WTC11 (cell line): ENCODE data around the gene CNTNAP2. TPM values are rescaled to one million over a fixed set of nuclear protein-coding genes. Genes with fewer than 3 reads are reported as not detected.

ENCODE experiments used
- ATAC-seq: fragments of 200-7000 bp; cut with Tn5 transposase; 2 replicates; pipeline ENCODE4 v1.10.0; 2021; ENCODE audit warnings: mild to moderate bottlenecking, moderate library complexity
- CTCF ChIA-PET: fragments of 300-600 bp; sonication (Branson Sonifier 250); formaldehyde crosslinking; loops from one replicate; lab custom pipeline; 2021; ENCODE audit warnings: antibody characterized with exemption; lab: Charles Lee
- POLR2A ChIA-PET: fragments of 350-600 bp; sonication (Branson Sonifier 250); formaldehyde crosslinking; loops from one replicate; lab custom pipeline; 2021; ENCODE audit warnings: antibody characterized with exemption; lab: Charles Lee
- DNase-seq: peaks from one replicate; pipeline ENCODE4 v3.0.0; 2021; ENCODE audit warnings: low spot score
- H3K27ac Mint-ChIP-seq: 2 replicates; pipeline ENCODE4 v1.8.0; 2021; ENCODE audit warnings: mixed read lengths
- H3K27me3 Mint-ChIP-seq: 2 replicates; pipeline ENCODE4 v1.8.0; 2021; ENCODE audit warnings: low read depth, mild to moderate bottlenecking, moderate library complexity, mixed read lengths
- H3K36me3 Mint-ChIP-seq: 2 replicates; pipeline ENCODE4 v1.8.0; 2021; ENCODE audit warnings: mixed read lengths
- H3K4me1 Mint-ChIP-seq: 2 replicates; pipeline ENCODE4 v1.8.0; 2022; ENCODE audit warnings: mixed read lengths
- H3K4me3 Mint-ChIP-seq: 2 replicates; pipeline ENCODE4 v1.8.0; 2021; ENCODE audit warnings: mild to moderate bottlenecking, moderate library complexity, mixed read lengths
- H3K9me3 Mint-ChIP-seq: 2 replicates; pipeline ENCODE4 v1.8.0; 2021; ENCODE audit warnings: mixed read lengths
- ATF2 ChIP-seq: sonication (generic); formaldehyde crosslinking; IDR thresholded peaks from 2 replicates; pipeline ENCODE4 v1.8.1; 2022; ENCODE audit warnings: low read depth, missing genetic modification reagents, borderline replicate concordance
- ATF3 ChIP-seq: sonication (generic); formaldehyde crosslinking; conservative IDR thresholded peaks from 2 replicates; pipeline ENCODE4 v1.8.1; 2022; ENCODE audit warnings: mild to moderate bottlenecking, missing genetic modification reagents
- GRHL2 ChIP-seq: fragments of 250-450 bp; sonication (Bioruptor Pico); IDR thresholded peaks from 2 replicates; pipeline ENCODE4 v1.8.0; 2022; ENCODE audit warnings: mild to moderate bottlenecking, moderate library complexity; ENCODE audit not compliant: insufficient replicate concordance, severe bottlenecking
- NFE2L1 ChIP-seq: sonication (generic); formaldehyde crosslinking; IDR thresholded peaks from 2 replicates; pipeline ENCODE4 v1.8.1; 2023; ENCODE audit warnings: missing genetic modification reagents
- SMAD4 ChIP-seq: sonication (generic); formaldehyde crosslinking; IDR thresholded peaks from 2 replicates; pipeline ENCODE4 v1.8.0; 2022; ENCODE audit warnings: mild to moderate bottlenecking, missing genetic modification reagents
- TP53 ChIP-seq: sonication (generic); formaldehyde crosslinking; IDR thresholded peaks from 2 replicates; pipeline ENCODE4 v1.8.1; 2023; ENCODE audit warnings: mild to moderate bottlenecking, missing genetic modification reagents
- USF1 ChIP-seq: sonication (generic); formaldehyde crosslinking; IDR thresholded peaks from 2 replicates; pipeline ENCODE4 v1.8.0; 2022; ENCODE audit warnings: mild to moderate bottlenecking, missing genetic modification reagents
- total RNA-seq: library from RNA; stranded (reverse); gene quantifications from 3 replicates; pipeline ENCODE4 v1.2.3, GENCODE V29; 2021
- TF ChIP-seq, protein P1 (sequence below): sonication (generic); formaldehyde crosslinking; IDR thresholded peaks from 2 replicates; pipeline ENCODE4 v1.8.1; 2023; ENCODE audit warnings: mild to moderate bottlenecking, missing genetic modification reagents, moderate library complexity
- TF ChIP-seq, protein P2 (sequence below): sonication (generic); formaldehyde crosslinking; IDR thresholded peaks from 2 replicates; pipeline ENCODE4 v1.8.0; 2022; ENCODE audit warnings: missing genetic modification reagents
- TF ChIP-seq, protein P3 (sequence below): sonication (generic); formaldehyde crosslinking; IDR thresholded peaks from 2 replicates; pipeline ENCODE4 v1.8.0; 2022; ENCODE audit warnings: mild to moderate bottlenecking, missing genetic modification reagents
- TF ChIP-seq, protein P4 (sequence below): fragments of 250-450 bp; sonication (Bioruptor Pico); conservative IDR thresholded peaks from 2 replicates; pipeline ENCODE4 v1.9.0; 2021; ENCODE audit warnings: mild to moderate bottlenecking
- TF ChIP-seq, protein P5 (sequence below): sonication (generic); formaldehyde crosslinking; IDR thresholded peaks from 2 replicates; pipeline ENCODE4 v1.8.1; 2023; ENCODE audit warnings: mild to moderate bottlenecking, missing genetic modification reagents

The CNTNAP2 gene
- total RNA-seq, 1 experiment from 2014 or later = 63.8 TPM

DNA sequence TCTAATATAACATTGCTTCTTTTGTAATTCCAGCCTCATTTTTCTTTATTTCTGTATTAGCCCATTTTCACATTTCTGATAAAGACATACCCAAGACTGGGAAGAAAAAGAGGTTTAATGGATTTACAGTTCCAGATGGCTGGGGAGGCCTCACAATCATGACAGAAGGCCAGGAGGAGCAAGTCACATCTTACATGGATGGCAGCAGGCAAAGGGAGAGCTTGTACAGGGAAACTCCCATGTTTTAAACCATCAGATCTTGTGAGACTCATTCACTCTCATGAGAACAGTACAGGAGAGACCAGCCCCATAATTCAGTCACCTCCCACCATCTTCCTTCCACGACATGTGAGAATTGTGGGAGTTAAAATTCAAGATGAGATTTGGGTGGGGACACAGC lies 510.3 kb downstream of the CNTNAP2 start:
- TF ChIP-seq USF1 (CRISPR knock-in tag) (no peak), TP53 (no peak), SMAD4 (CRISPR knock-in tag) (no peak), ATF3 (CRISPR knock-in tag) (no peak), ATF2 (CRISPR knock-in tag) (no peak), GRHL2 (no peak), NFE2L1 (CRISPR knock-in tag) (no peak)
- TF ChIP-seq, protein P1, sequence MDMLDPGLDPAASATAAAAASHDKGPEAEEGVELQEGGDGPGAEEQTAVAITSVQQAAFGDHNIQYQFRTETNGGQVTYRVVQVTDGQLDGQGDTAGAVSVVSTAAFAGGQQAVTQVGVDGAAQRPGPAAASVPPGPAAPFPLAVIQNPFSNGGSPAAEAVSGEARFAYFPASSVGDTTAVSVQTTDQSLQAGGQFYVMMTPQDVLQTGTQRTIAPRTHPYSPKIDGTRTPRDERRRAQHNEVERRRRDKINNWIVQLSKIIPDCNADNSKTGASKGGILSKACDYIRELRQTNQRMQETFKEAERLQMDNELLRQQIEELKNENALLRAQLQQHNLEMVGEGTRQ = no peak
- TF ChIP-seq, protein P2, sequence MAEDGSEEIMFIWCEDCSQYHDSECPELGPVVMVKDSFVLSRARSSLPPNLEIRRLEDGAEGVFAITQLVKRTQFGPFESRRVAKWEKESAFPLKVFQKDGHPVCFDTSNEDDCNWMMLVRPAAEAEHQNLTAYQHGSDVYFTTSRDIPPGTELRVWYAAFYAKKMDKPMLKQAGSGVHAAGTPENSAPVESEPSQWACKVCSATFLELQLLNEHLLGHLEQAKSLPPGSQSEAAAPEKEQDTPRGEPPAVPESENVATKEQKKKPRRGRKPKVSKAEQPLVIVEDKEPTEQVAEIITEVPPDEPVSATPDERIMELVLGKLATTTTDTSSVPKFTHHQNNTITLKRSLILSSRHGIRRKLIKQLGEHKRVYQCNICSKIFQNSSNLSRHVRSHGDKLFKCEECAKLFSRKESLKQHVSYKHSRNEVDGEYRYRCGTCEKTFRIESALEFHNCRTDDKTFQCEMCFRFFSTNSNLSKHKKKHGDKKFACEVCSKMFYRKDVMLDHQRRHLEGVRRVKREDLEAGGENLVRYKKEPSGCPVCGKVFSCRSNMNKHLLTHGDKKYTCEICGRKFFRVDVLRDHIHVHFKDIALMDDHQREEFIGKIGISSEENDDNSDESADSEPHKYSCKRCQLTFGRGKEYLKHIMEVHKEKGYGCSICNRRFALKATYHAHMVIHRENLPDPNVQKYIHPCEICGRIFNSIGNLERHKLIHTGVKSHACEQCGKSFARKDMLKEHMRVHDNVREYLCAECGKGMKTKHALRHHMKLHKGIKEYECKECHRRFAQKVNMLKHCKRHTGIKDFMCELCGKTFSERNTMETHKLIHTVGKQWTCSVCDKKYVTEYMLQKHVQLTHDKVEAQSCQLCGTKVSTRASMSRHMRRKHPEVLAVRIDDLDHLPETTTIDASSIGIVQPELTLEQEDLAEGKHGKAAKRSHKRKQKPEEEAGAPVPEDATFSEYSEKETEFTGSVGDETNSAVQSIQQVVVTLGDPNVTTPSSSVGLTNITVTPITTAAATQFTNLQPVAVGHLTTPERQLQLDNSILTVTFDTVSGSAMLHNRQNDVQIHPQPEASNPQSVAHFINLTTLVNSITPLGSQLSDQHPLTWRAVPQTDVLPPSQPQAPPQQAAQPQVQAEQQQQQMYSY (CRISPR knock-in tag) = no peak
- TF ChIP-seq, protein P3, sequence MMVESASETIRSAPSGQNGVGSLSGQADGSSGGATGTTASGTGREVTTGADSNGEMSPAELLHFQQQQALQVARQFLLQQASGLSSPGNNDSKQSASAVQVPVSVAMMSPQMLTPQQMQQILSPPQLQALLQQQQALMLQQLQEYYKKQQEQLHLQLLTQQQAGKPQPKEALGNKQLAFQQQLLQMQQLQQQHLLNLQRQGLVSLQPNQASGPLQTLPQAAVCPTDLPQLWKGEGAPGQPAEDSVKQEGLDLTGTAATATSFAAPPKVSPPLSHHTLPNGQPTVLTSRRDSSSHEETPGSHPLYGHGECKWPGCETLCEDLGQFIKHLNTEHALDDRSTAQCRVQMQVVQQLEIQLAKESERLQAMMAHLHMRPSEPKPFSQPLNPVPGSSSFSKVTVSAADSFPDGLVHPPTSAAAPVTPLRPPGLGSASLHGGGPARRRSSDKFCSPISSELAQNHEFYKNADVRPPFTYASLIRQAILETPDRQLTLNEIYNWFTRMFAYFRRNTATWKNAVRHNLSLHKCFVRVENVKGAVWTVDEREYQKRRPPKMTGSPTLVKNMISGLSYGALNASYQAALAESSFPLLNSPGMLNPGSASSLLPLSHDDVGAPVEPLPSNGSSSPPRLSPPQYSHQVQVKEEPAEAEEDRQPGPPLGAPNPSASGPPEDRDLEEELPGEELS (CRISPR knock-in tag) = no peak
- TF ChIP-seq, protein P4, sequence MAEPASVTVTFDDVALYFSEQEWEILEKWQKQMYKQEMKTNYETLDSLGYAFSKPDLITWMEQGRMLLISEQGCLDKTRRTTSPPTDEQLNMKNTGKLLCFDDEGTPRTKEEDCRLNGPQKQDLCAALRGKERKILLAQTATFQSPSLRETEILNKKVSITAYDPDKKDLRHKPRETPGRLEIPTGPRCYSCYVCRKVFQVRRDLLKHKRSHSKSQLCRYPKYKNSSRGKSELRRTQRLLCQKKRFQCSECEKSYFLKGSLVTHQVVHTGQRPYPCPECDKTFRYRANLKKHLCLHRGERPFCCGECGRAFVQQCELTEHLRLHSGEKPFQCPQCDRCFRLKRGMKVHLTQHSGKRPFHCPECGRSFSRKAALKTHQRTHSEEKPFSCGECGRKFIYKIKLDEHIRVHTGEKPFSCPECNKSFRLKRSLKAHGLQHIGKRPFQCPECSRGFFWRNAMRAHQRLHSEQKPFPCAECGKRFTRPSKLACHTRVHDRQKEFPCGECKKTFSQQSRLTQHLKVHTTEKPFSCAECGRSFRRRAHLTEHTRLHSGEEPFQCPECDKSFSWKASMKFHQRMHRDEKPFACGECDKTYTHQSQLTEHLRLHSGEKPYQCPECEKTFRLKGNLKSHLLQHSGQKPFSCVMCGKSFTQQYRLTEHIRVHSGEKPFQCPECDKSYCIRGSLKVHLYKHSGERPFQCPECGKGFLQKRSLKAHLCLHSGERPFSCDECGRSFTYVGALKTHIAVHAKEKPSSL = no peak
- TF ChIP-seq, protein P5, sequence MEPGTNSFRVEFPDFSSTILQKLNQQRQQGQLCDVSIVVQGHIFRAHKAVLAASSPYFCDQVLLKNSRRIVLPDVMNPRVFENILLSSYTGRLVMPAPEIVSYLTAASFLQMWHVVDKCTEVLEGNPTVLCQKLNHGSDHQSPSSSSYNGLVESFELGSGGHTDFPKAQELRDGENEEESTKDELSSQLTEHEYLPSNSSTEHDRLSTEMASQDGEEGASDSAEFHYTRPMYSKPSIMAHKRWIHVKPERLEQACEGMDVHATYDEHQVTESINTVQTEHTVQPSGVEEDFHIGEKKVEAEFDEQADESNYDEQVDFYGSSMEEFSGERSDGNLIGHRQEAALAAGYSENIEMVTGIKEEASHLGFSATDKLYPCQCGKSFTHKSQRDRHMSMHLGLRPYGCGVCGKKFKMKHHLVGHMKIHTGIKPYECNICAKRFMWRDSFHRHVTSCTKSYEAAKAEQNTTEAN (CRISPR knock-in tag) = no peak
- TF ChIP-seq, all 79 proteins: peak for 0
- POLR2A ChIA-PET = no interaction called here
- DNase-seq (no peak), ATAC-seq (no peak)
- H3K4me3 Mint-ChIP-seq = no peak overlapping the region
- peaks cover 23% of the 10 kb centered on the region for H3K9me3 Mint-ChIP-seq
- H3K36me3 Mint-ChIP-seq = peaks cover 3% of the 10 kb centered on the region
- H3K4me1 Mint-ChIP-seq = no peaks in the 10 kb centered on the region
- no peak overlapping the region for H3K27ac Mint-ChIP-seq
- no peaks in the 10 kb centered on the region for H3K27me3 Mint-ChIP-seq
- CTCF ChIA-PET = no interaction called here
